ENCODE results near the gene EDARADD. TPM values are rescaled to one million over a fixed set of nuclear protein-coding genes. Genes with fewer than 3 reads are reported as not detected.

EDARADD gene
- total RNA-seq, 1 donor from 2014 or later = 1.4 TPM

- no peaks in the 10 kb centered on the region for H3K36me3 ChIP-seq
- H3K4me3 Mint-ChIP-seq = no peak overlapping the region
- H3K4me2 ChIP-seq = no peak overlapping the region
- H3K9me3 ChIP-seq (ENCODE audit: low read depth) = no peaks in the 10 kb centered on the region
- no peaks in the 10 kb centered on the region for H3K36me3 Mint-ChIP-seq
- TF ChIP-seq EZH2 (IDR thresholded peaks at IDR 0.05) (no peak), CTCF (IDR thresholded peaks at IDR 0.05) (no peak), EZH2phosphoT487 (IDR thresholded peaks at IDR 0.05) (no peak)
- H3K4me3 ChIP-seq = no peak overlapping the region
- no peaks in the 10 kb centered on the region for H3F3A ChIP-seq (ENCODE audit: low read depth)
- H3K27ac ChIP-seq = no peak overlapping the region
- no peak overlapping the region for H3K9ac ChIP-seq
- no peak for DNase-seq (ENCODE audit: low spot score)
- no peaks in the 10 kb centered on the region for H4K20me1 ChIP-seq (ENCODE audit: low read depth)
- peaks cover 7% of the 10 kb centered on the region for H3K4me1 Mint-ChIP-seq
- peaks cover 6% of the 10 kb centered on the region for H3K27me3 Mint-ChIP-seq (ENCODE audit: insufficient read depth, low read depth)
- peaks cover 22% of the 10 kb centered on the region for H3K27me3 ChIP-seq
- H2AFZ ChIP-seq (replicated peaks) = no peak overlapping the region
- no peaks in the 10 kb centered on the region for H3K4me1 ChIP-seq
- H3K9me3 Mint-ChIP-seq = no peaks in the 10 kb centered on the region
- H3K79me2 ChIP-seq (ENCODE audit: low read depth) = no peaks in the 10 kb centered on the region
- H3K27ac Mint-ChIP-seq = no peak overlapping the region
Measured at GRCh38 chr1:236465231-236465958, 71.3 kb downstream of the EDARADD start.

- Mint-ChIP-seq H3K27ac (no peak overlapping the region), H3K4me1 (peaks cover 8% of the 10 kb centered on the region), H3K9me3 (no peaks in the 10 kb centered on the region), H3K27me3 (ENCODE audit: insufficient read depth, low read depth) (peaks cover 8% of the 10 kb centered on the region), H3K36me3 (no peaks in the 10 kb centered on the region), H3K4me3 (no peak overlapping the region)
- no peak for DNase-seq (ENCODE audit: low spot score)
- TF ChIP-seq EZH2 (IDR thresholded peaks at IDR 0.05) (no peak), EZH2phosphoT487 (IDR thresholded peaks at IDR 0.05) (no peak), CTCF (IDR thresholded peaks at IDR 0.05) (no peak)
- H3K27ac ChIP-seq = no peak overlapping the region
- H2AFZ ChIP-seq (replicated peaks) = no peak overlapping the region
- no peak overlapping the region for H3K4me3 ChIP-seq
- peaks cover 27% of the 10 kb centered on the region for H3K27me3 ChIP-seq
- H3K79me2 ChIP-seq (ENCODE audit: low read depth) = no peaks in the 10 kb centered on the region
- H3K9me3 ChIP-seq (ENCODE audit: low read depth) = no peaks in the 10 kb centered on the region
- H4K20me1 ChIP-seq (ENCODE audit: low read depth) = no peaks in the 10 kb centered on the region
- no peaks in the 10 kb centered on the region for H3F3A ChIP-seq (ENCODE audit: low read depth)
- no peak overlapping the region for H3K9ac ChIP-seq
- H3K36me3 ChIP-seq = no peaks in the 10 kb centered on the region
- H3K4me2 ChIP-seq = no peak overlapping the region
- H3K4me1 ChIP-seq = no peaks in the 10 kb centered on the region
Measured at GRCh38 chr1:236465959-236466303, 71.8 kb downstream of the EDARADD start.

GRCh38 chr1:236467327-236467641 lies 73.2 kb downstream of the EDARADD start:
- H3K9me3 ChIP-seq (ENCODE audit: low read depth) = no peaks in the 10 kb centered on the region
- H3K27me3 ChIP-seq = peaks cover 41% of the 10 kb centered on the region
- no peaks in the 10 kb centered on the region for H3K36me3 ChIP-seq
- no peaks in the 10 kb centered on the region for H3K79me2 ChIP-seq (ENCODE audit: low read depth)
- no peak overlapping the region for H3K27ac ChIP-seq
- H4K20me1 ChIP-seq (ENCODE audit: low read depth) = peaks cover 10% of the 10 kb centered on the region
- no peak for DNase-seq (ENCODE audit: low spot score)
- TF ChIP-seq EZH2phosphoT487 (IDR thresholded peaks at IDR 0.05) (no peak), EZH2 (IDR thresholded peaks at IDR 0.05) (no peak), CTCF (IDR thresholded peaks at IDR 0.05) (no peak)
- Mint-ChIP-seq H3K4me1 (peaks cover 22% of the 10 kb centered on the region), H3K27me3 (ENCODE audit: insufficient read depth, low read depth) (peaks cover 15% of the 10 kb centered on the region), H3K27ac (no peak overlapping the region), H3K9me3 (no peaks in the 10 kb centered on the region), H3K4me3 (no peak overlapping the region), H3K36me3 (no peaks in the 10 kb centered on the region)
- H3K4me2 ChIP-seq = no peak overlapping the region
- H3F3A ChIP-seq (ENCODE audit: low read depth) = peaks cover 7% of the 10 kb centered on the region
- no peak overlapping the region for H3K9ac ChIP-seq
- H3K4me1 ChIP-seq = peaks cover 10% of the 10 kb centered on the region
- H3K4me3 ChIP-seq = no peak overlapping the region
- H2AFZ ChIP-seq (replicated peaks) = no peak overlapping the region

All from neural progenitor cell (in vitro differentiated cells).